Caco-2 (cell line): ENCODE measurements around the gene COPS6. TPM values are rescaled to one million over a fixed set of nuclear protein-coding genes. Genes with fewer than 3 reads are reported as not detected.

Source experiments
- BruUV-seq: library from RNA; stranded (reverse); fragments of 400-500 nt; replicated peaks from 2 replicates; lab custom pipeline; 2021; lab: Mats Ljungman, UMichigan
- CTCF ChIA-PET: fragments of 300-600 bp; sonication (Branson Sonifier 250); formaldehyde crosslinking; loops from one replicate; lab custom pipeline; 2022; ENCODE audit warnings: antibody characterized with exemption; lab: Charles Lee
- POLR2A ChIA-PET: fragments of 300-600 bp; sonication (Branson Sonifier 250); formaldehyde crosslinking; loops from one replicate; lab custom pipeline; 2022; ENCODE audit warnings: antibody characterized with exemption; lab: Charles Lee
- DNase-seq, 2 experiments: peaks; one replicate each; pipeline versions ENCODE4 v3.0.0 to v3.0.0-alpha.2; 2020 to 2022
- H3K27me3 ChIP-seq: replicated peaks from 2 replicates; pipeline ENCODE4 v1.6.0; 2011; ENCODE audit warnings: low read length; ENCODE audit not compliant: control insufficient read depth, insufficient read depth
- H3K36me3 ChIP-seq: 2 replicates; pipeline ENCODE4 v1.5.1; 2011; ENCODE audit warnings: low read length; ENCODE audit not compliant: control insufficient read depth, insufficient read depth
- H3K4me1 ChIP-seq: fragments of 250-450 bp; sonication (Bioruptor Pico); 2 replicates; pipeline ENCODE4 v1.5.1; 2020; ENCODE audit warnings: mild to moderate bottlenecking
- H3K4me3 ChIP-seq: 2 replicates; pipeline ENCODE4 v1.5.1; 2011; ENCODE audit warnings: low read depth, mild to moderate bottlenecking, control low read depth, low read length
- H3K9me3 ChIP-seq: fragments of 250-450 bp; sonication (Bioruptor Pico); 2 replicates; pipeline ENCODE4 v1.5.1; 2020; ENCODE audit warnings: mild to moderate bottlenecking, moderate library complexity
- H3K27ac Mint-ChIP-seq: one replicate; pipeline ENCODE4 v1.8.0; 2022; ENCODE audit warnings: mixed read lengths; ENCODE audit not compliant: unreplicated experiment
- H3K27me3 Mint-ChIP-seq: one replicate; pipeline ENCODE4 v1.8.0; 2022; ENCODE audit warnings: mixed read lengths; ENCODE audit not compliant: insufficient read depth, unreplicated experiment
- H3K36me3 Mint-ChIP-seq: one replicate; pipeline ENCODE4 v1.8.0; 2022; ENCODE audit warnings: mild to moderate bottlenecking, mixed read lengths; ENCODE audit not compliant: insufficient read depth, unreplicated experiment
- H3K4me1 Mint-ChIP-seq: one replicate; pipeline ENCODE4 v1.8.0; 2022; ENCODE audit warnings: low read depth, mixed read lengths; ENCODE audit not compliant: unreplicated experiment
- H3K4me3 Mint-ChIP-seq: one replicate; pipeline ENCODE4 v1.8.0; 2022; ENCODE audit warnings: mild to moderate bottlenecking, moderate library complexity, mixed read lengths; ENCODE audit not compliant: unreplicated experiment
- H3K9me3 Mint-ChIP-seq: one replicate; pipeline ENCODE4 v1.8.0; 2022; ENCODE audit warnings: mixed read lengths; ENCODE audit not compliant: unreplicated experiment
- CTCF ChIP-seq, 2 experiments: fragments of 200-600 bp in 1 of 2; IDR thresholded peaks; 1 replicate in 1 of 2; 2 replicates in 1 of 2; pipeline versions ENCODE4 v1.5.1 to v1.8.0; 2011 to 2022; ENCODE audit warnings: antibody characterized with exemption in 1 of 2, control low read depth in 1 of 2, inconsistent platforms in 1 of 2, low read depth in 1 of 2, low read length in 1 of 2, mild to moderate bottlenecking in 1 of 2, moderate library complexity in 1 of 2; ENCODE audit not compliant: insufficient read depth in 1 of 2, severe bottlenecking in 1 of 2, unreplicated experiment in 1 of 2
- intact Hi-C: fragments of 100-400 bp; cut with micrococcal nuclease; formaldehyde crosslinking; loops from one replicate; pipeline ENCODE4 v1.10.0; 2022; ENCODE audit not compliant: unreplicated experiment
- total RNA-seq: library from RNA; stranded (reverse); gene quantifications from 2 replicates; pipeline ENCODE4 v1.2.3, GENCODE V29; 2022

Gene COPS6
- total RNA-seq, 1 experiment from 2014 or later: 142 TPM

DNA sequence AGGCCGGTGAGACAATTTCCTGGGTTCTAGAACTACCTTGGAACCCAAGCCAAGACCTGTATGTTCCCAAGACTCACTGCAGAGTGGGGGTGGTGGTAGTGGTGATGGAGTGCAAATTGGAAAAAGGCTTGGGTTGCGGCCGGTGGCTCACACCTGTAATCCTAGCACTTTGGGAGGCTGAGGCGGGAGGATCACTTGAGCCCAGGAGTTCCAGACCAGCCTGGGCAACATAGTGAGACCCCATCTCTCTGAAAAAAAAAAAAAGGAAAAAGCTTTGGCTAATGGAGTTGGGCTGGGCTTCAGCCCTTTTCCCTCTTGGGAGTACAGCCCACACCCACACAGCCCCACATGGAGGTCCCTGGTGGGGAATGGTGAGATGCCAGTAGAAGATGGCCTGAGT lies 16.8 kb downstream of the COPS6 start:
- POLR2A ChIA-PET: no interaction called here
- no TSS peak for BruUV-seq
- Mint-ChIP-seq H3K9me3 (no peaks in the 10 kb centered on the region), H3K4me1 (no peaks in the 10 kb centered on the region), H3K27me3 (no peaks in the 10 kb centered on the region), H3K27ac (no peak overlapping the region), H3K36me3 (peaks cover 76% of the 10 kb centered on the region), H3K4me3 (no peak overlapping the region)
- H3K9me3 ChIP-seq: no peaks in the 10 kb centered on the region
- DNase-seq: no peak
- TF ChIP-seq CTCF (IDR thresholded peaks at IDR 0.05; ENCODE audit: insufficient read depth in 1 of 2, low read depth in 1 of 2, low read length in 1 of 2, severe bottlenecking in 1 of 2, unreplicated experiment in 1 of 2): no peak
- no peaks in the 10 kb centered on the region for H3K27me3 ChIP-seq
- peaks cover 5% of the 10 kb centered on the region; the same call in 1 of the 2 replicates for H3K4me1 ChIP-seq
- H3K36me3 ChIP-seq: peaks cover 4% of the 10 kb centered on the region
- no peak overlapping the region for H3K4me3 ChIP-seq
- CTCF ChIA-PET: interaction anchor here (0.6 kb wide), 1 partner anchor 13 kb away, joined by 3 read pairs; no protein-coding TSS in a partner anchor
- intact Hi-C loops: no loop called here

- Histone ChIP-seq H3K36me3 (peaks cover 4% of the 10 kb centered on the region), H3K4me3 (no peak overlapping the region), H3K9me3 (no peaks in the 10 kb centered on the region), H3K4me1 (peaks cover 5% of the 10 kb centered on the region; the same call in 1 of the 2 replicates), H3K27me3 (no peaks in the 10 kb centered on the region)
- no peaks in the 10 kb centered on the region for H3K9me3 Mint-ChIP-seq
- no peak for TF ChIP-seq CTCF (IDR thresholded peaks at IDR 0.05; ENCODE audit: insufficient read depth in 1 of 2, low read depth in 1 of 2, low read length in 1 of 2, severe bottlenecking in 1 of 2, unreplicated experiment in 1 of 2)
- BruUV-seq: no TSS peak
- intact Hi-C loops: no loop called here
- no peaks in the 10 kb centered on the region for H3K27me3 Mint-ChIP-seq
- peaks cover 73% of the 10 kb centered on the region for H3K36me3 Mint-ChIP-seq
- no peak for DNase-seq
- no peak overlapping the region for H3K27ac Mint-ChIP-seq
- no peaks in the 10 kb centered on the region for H3K4me1 Mint-ChIP-seq
- ChIA-PET POLR2A (no interaction called here), CTCF (no interaction called here)
- no peak overlapping the region for H3K4me3 Mint-ChIP-seq
Observed at GRCh38 chr7:100106633-100107032, 17.9 kb downstream of the COPS6 start.

GRCh38 chr7:100107125-100107737 lies 18.5 kb downstream of the COPS6 start:
- Mint-ChIP-seq H3K27ac (peak overlapping the region; percentile 21), H3K4me1 (no peaks in the 10 kb centered on the region), H3K27me3 (no peaks in the 10 kb centered on the region), H3K36me3 (peaks cover 68% of the 10 kb centered on the region), H3K4me3 (no peak overlapping the region), H3K9me3 (no peaks in the 10 kb centered on the region)
- H3K9me3 ChIP-seq: no peaks in the 10 kb centered on the region
- ChIA-PET CTCF (no interaction called here), POLR2A (no interaction called here)
- H3K4me3 ChIP-seq: no peak overlapping the region
- H3K4me1 ChIP-seq: peaks cover 5% of the 10 kb centered on the region; the same call in 1 of the 2 replicates
- TF ChIP-seq CTCF (IDR thresholded peaks at IDR 0.05; ENCODE audit: insufficient read depth in 1 of 2, low read depth in 1 of 2, low read length in 1 of 2, severe bottlenecking in 1 of 2, unreplicated experiment in 1 of 2): no peak
- no peak for DNase-seq
- intact Hi-C loops: no loop called here
- peaks cover 4% of the 10 kb centered on the region for H3K36me3 ChIP-seq
- H3K27me3 ChIP-seq: no peaks in the 10 kb centered on the region
- BruUV-seq: TSS peak; percentile 90
